ENCODE results near the gene BNC2.

Gene BNC2

DNA sequence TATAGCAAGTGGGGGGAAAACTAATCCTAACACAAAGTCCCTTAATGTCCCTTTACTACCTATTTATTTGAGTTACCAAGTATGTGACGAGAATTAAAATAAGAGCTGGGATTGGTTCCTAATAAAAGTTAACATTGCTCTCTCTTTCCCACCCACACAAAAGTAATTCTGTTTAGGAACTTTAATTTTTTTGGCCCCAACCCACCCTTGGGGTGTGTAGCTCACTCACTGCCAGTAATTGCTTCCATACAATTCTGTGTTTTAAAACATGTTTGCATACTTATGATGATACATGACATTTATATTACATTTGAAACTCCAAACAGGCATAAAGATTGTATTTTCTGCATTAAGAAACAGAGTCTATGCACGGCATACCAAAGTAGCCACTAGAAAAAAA is 106.5 kb downstream of the BNC2 start:
- DNase-seq (ENCODE audit: low read depth): no peak

DNA sequence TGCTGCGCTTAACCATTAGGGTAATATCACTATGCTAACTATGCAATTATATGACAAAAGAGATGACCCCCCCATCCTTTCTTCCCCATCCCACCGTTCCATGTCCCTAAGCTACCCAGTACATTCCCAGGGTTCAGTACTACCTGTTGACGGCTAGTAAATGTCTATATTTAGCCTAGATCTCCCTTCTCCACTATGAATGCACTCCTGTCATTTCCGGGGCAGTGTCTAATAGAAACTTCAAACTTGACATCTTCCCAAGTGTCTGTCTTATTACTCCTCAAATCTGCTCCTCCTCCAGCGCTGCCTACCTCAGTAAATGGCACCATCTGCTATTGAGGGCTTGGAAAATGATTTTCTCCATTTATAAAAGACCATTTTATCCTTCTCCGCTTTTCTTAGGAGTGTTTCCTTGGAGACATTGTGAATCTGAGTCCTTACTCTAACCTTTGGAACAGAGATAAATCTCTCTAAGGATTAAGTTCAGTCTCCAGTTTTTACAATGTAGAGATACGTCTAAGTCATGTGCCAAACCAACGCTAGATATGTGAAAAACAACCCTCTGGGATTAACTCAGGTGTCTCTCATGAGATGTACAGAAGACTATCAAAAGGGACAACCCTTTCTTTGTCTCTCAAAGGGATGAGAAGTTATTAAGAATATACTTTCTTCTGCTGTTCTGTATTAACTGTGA is 114.9 kb downstream of the BNC2 start:
- DNase-seq (ENCODE audit: low read depth): no peak

DNA sequence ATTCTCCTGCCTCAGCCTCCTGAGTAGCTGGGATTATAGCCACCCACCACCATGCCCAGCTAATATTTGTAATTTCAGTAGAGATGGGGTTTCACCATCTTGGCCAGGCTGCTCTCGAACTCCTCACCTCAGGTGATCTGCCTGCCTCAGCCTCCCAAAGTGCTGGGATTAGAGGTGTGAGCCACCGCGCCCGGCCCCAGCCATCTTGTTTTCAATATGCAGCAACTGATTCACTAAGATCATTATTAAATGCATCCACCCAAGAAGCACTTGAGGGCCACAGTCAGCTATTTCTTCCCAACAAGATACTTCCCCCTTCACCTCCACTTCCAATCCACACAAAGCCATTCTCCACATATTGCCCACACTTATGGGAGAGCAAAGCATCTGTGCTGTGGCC is 115.8 kb downstream of the BNC2 start:
- DNase-seq (ENCODE audit: low read depth): no peak

DNA sequence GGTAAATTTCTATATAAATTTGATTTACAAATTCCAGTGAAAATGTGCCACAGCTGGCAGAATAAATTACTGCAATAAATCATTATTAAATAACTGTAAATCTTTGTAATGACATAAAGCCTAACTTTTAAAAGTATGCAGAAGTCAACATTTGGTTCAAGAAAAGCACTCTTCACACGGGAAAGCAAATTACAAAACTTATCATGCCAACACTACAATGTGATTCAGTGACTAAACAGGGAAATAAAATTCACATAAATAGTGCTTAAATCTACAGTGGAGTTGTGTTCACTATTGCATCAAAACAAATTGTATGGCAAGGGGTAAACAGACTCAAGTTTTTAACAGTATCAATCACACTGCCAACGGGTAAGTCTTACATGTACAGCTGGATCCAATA is 117.2 kb downstream of the BNC2 start:
- DNase-seq (ENCODE audit: low read depth): no peak

DNA sequence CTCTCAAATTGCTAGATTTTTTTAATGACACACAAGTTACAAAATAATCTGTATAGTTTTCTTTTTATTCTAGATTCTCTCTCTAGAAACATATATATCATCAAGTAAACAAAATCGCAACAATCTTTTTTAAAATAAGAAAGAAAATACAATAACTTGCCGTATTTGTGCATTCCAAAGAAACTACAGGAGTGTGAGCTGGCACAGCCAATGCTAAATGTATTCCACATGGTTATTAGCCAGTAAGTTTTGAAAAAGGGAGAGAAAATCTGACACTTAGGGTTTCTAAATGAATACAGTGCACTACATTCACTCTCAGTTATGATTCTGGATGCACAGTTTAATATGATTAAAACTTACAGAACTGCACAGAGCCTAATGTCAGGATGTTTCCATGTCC is 117.9 kb downstream of the BNC2 start:
- DNase-seq (ENCODE audit: low read depth): no peak

DNA sequence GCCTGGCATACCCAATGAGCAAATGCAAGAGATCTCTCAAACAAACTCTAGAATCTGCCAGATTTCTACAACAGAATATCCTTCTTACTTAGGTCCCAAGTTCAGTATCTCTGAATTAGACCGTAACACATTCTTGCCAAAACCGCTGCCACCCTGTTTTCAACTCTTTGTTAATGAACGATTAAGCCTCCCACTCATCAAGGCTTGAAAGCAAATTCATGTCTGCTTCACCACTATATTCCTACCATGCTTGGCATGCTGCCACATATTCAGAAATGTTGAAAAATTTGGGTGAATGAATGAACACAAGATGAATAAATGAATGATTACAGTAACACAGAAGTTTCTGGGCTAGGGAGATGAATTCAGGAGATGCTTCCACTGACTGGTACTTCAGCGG is 119.9 kb downstream of the BNC2 start:
- DNase-seq (ENCODE audit: low read depth): no peak

DNA sequence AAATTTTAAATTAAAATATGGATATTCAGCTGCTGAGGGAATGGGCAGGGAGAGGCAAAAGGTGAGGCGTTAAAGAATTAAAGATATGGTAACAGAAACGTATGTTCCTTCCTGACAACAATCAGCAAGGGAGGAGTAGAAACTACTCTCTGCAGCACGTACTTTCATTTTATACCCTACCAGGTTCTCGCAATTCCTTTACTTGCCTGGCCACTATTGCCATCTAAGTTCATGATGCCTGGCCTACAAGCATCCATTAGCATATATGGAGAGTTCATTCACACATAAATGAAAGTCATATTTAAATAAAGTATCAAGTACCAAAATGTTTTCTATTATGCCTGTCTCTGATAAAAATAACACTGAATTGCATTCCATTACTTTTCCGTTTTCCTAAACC is 125.1 kb downstream of the BNC2 start:
- DNase-seq (ENCODE audit: low read depth): no peak

DNA sequence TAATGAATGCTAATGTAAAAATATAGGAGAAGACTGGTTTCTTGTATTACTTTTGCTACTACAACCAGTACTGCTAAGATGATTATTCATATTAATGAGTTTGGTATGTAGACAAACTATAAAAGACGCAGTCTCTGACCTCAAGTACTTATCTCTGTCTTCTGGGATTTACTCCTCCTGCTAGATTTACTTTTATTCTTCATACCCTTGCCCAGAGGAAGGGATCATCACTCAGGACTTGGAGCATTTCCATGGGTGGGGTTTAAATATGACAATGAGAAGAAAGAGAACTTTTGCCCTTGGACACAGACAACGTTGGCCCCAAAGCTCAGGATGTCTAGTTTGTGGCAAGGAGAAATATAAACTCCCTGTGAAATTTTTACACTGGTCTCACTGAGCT is 126.1 kb downstream of the BNC2 start:
- peak; percentile 43 for DNase-seq (ENCODE audit: low read depth)

DNA sequence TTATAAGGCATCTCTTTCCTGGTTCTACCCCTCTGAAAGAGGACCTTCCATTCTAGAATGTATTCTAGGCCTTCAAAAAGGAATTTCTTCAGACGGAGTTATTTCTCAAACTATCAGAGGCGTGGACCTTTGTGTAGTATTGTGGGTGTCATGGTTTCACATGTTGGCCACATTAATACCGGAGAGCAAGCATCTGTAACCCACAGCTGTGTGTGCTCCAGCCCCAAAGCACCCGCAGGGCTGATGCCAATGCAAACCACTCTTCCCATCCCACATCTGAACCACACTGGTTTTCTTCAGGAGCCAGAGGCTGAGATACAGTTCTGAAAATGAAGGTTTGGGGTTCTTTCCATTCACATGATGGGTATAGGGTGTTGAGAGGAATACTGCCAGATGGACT is 127.1 kb downstream of the BNC2 start:
- no peak for DNase-seq (ENCODE audit: low read depth)

DNA sequence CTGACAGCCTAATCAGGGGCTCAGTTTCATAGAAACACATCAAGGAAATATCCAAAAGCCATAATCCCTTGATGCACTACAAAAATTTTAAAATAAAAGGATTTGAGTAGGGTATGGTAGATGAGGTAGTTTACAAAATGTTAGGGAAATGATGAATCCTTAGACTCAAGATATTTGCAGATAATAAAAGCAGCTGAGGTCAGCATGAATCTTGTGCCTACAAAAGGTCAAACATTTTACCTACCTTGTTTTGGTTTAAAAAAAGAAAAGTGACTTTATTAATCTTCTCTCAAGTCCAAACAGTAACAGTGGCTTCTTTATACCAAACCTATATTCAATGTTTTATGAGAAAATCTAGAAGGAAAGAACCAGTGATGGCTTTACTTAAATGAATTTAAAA is 135.5 kb downstream of the BNC2 start:
- DNase-seq (ENCODE audit: low read depth): no peak

DNA sequence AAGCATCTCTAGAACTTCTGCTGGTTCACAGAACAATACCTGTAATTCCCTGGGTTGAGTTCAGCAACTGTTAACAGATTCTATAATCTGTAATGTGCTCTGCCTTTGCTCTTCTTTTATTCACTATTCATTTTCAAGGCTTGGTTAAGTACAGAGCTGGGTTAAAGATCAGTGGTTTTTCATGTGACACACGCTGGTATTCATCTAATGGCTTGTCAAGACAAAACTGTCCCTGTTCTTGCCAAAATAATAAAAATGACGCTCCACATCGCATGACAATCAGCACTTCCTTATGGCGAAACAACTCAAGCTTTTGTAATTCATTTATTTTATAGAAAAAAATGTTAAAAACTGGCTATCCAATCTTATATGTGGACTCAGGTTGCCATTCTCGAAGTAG is 137.9 kb downstream of the BNC2 start:
- no peak for DNase-seq (ENCODE audit: low read depth)

DNA sequence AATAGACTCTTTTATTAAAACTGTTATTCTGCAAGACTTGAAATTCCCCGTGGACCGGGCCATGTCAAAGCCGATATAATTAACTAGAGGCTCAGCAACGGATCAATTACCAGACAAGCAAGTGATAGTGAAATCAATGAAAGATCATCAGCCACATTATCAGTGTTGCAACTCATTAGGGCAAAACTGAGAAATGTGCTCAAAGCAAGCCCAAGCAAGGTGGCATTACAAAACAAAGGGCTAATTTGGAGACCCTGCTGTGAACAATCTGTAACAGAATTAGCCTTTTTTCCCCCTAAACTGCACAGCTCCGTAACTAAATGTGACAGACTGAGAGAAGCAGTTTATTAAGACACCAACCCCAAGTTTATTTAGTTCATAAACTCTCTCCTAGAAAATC is 140.3 kb downstream of the BNC2 start:
- DNase-seq (ENCODE audit: low read depth): no peak

DNA sequence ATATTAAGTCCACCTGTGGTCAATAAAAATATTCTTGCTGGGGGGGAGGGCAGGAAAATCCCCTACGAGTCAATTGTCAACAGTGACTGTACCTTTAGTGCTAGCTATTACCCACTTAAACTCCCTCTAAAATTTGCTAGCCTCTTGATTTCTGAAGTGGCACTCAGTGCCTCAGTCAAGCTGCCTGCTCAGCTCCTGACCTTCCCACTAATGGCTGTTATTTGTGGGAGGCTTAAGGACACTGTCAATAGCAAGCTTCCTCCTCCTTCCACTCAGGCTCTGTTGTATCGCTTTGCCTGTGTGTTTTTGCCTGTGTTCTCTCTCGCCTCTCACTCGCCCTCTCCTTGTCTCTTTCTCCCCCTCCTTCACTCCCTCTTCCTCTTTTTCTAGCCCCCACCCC is 140.8 kb downstream of the BNC2 start:
- no peak for DNase-seq (ENCODE audit: low read depth)

DNA sequence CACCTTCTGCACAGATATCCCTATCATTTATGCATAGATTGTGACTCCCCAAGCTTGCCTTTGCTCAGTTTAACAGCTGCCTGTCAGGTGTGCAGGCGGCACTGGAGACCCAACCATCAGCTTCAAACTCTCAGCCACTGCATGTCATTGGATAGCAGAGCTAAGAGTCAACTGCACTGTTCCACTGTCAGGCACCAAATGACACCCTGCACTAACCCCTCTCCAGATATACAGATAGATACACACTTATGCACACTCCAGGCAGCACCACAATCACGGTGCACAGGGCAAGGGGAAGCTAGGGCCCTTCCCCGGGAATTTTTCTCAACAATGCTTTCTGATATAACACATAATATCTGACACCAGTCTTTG is 142.3 kb downstream of the BNC2 start:
- DNase-seq (ENCODE audit: low read depth): no peak

DNA sequence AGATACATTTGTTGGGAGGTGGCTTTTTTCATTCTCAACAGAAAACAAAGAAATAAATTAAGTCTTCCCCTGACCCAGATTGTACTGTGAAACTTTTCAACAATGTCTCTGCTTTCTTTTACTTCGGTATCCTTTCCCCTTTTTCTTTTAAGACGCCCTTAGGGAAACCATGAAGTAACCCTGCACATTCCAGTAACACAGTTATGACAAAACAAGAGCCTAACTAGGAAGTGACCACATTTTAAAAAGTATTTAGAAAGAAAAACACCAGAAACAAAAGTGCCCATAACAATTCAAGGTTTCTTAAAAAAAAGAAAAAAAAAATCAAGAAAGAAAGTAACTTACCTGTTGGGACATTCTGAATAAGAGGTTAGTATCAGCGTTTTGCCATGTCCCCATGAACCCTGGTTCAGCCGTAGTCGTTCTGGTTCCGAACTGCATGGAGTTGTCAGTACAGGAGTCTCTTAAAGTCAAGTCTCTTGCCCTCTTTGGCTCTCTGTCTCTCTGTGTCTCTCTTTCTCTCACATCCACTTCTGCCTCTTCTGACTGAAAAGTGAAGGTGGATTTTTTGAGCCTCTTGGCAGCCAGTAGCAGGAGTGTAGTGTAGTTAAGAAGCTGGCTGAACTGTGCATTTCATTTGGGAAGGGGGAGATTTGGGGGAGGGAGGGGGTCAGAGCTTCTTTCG is 142.9 kb downstream of the BNC2 start:
- no peak for DNase-seq (ENCODE audit: low read depth)

DNA sequence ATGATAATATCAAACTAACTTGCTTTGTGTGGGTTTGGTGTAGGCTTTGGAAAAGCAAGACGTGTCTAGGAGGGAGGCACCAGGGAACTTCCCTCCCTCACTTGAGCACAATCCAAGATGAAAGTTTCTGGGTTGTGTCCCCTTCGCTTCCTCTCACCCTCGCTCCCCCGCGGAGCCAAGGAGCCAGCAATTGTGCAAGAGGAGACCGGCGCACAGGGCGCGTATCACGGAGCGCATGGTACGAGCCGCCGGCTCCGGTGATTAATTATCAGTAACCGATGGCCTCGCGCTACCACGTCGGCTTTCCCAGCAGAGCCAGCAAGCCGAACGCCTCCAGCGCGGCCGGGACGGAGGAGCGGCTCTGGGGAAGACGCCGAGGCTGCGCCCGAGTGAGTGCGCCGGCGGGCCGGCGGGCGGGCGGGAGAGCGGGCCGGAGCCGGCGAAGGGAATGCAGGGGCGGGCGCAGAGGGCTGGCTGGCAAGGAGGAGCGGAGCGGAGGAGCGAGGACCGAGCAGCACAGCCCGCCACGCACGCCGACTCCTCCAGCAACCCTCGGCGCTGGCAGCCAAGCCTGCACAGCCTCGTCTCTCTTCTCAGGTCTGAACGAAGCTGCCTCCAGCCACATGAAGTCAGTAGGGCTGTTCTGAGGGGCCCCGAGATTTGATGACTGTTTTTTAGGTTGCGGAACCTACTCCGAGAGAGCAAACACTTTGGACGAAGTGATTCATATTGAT is 143.6 kb downstream of the BNC2 start:
- peak; percentile 73 for DNase-seq (ENCODE audit: low read depth)

DNA sequence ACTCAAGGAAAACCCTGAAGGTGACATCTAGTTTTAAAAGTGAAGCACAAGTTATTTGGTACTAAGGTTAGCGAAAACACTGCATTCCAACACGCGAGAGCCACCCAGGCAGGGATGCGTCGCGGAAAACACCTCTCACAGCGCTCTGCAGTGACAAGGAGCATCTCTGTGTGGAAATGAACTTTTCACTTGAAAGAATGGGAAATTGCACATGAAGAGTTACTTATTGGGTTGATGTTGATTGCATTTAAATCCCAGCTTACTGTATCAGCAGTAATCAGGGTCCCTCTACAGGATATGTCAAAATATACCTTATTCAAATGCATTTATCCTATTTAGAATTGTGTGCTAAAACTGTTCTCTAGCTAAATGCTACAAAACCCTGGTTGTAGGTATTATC is 144.4 kb downstream of the BNC2 start:
- no peak for DNase-seq (ENCODE audit: low read depth)

DNA sequence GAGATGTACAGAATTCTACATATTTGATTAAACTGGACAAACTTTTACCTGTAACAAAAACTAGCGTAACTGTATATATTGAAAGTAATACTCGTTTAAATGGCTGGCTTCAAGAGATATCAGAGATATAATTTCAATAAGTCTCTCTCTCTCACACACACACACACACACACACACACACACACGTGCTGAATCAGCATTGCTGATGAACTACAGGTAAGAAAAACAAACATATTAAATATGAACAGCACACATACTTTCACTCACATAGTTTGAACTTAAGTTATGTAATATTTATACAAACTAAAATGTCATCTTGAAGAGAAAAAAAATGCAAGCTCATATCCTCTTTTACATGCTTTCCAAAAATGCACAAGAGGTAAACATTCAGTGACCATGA is 145.4 kb downstream of the BNC2 start:
- DNase-seq (ENCODE audit: low read depth): no peak

DNA sequence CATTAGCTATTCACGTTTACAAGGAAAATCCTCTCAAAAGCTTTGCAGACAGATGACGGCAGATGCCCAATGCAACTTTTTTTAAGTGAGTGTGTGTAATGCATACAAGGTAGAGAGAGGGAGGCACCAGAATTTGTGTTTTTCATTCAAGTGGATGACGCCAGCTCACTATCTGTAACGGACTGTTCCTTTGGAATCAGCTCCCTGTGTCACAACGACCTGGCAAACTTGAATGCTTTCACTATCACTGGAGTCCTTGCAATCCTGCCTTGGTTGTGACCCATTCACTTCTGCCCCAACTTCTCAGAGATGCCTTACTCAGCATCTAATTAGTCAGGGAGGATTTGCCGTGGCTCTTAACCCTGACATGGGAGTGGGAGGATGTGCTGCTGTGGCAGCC is 148.5 kb downstream of the BNC2 start:
- DNase-seq (ENCODE audit: low read depth): peak; percentile 67

DNA sequence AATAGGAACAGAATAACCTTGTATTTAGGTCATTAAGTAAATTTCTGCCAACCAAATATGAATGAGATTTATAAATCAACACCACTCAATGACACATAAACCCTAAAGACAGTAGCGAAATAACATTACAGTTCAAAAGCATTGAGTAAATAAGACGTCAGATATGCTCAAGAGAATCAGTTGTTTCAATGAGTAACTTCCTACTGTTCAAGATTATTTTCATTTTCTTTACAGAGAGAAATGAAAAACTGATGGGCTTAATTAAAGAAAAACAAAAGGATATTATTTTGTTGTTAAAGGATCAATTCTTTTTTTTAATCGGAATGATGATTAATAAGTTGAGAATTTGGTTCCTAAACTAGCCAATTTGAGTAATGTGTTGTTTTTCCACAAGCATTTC is 150.1 kb downstream of the BNC2 start:
- DNase-seq (ENCODE audit: low read depth): no peak

DNA sequence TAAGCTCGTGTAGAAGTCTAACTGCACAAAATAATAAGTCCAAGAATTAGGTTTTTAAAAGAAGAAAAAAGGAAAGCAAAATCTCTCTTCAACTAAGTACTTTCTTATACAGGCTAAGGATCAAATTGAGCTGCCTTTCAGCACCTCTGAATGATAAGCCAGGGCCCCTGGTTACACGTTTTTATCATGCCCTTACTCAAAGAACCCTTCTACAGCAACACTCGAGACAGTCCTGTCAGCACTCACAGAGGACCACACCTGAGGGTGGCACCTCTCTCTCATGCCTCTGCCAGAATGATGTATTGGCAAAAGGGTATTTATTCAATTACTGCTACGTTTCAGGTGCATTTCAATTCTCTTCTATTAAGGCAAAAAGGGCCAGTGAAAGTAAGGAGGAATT is 150.5 kb downstream of the BNC2 start:
- no peak for DNase-seq (ENCODE audit: low read depth)

DNA sequence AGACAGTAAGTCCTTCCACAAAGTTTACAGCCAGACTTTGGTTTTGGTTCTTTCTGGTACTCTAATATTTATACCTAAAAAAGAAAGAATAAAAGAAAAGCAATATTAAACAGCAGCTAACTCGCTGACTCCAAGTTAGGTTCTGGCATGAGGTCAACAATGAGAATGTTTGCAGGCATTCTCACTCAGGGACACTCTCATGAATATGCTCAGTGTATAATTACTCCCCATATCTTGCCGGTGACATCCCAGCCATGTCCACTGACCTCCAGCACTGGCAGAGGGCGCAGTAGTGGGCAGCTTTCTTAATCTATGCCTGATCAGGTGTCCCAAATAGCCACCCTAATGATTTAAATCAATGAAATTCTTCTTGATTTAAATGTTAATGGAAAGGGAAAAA is 151.5 kb downstream of the BNC2 start:
- no peak for DNase-seq (ENCODE audit: low read depth)

DNA sequence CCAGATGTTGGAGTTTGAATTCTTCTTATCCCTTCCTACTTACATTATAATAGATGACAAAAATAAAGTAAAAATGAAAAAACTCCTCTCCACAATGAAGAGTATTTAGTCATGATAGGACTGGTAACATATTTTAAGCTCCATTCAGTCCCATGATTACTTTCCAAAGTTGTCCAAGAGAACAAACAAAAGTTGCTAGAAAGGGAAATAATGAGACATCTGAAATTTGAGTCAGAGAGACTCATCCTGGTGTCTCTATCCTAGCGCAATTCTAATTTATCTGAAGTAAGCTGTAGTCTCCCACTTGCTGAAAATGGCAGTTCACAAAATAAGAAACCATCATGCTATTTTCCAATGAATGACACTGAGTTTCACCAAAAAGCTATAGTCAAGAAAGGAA is 152.2 kb downstream of the BNC2 start:
- no peak for DNase-seq (ENCODE audit: low read depth)

DNA sequence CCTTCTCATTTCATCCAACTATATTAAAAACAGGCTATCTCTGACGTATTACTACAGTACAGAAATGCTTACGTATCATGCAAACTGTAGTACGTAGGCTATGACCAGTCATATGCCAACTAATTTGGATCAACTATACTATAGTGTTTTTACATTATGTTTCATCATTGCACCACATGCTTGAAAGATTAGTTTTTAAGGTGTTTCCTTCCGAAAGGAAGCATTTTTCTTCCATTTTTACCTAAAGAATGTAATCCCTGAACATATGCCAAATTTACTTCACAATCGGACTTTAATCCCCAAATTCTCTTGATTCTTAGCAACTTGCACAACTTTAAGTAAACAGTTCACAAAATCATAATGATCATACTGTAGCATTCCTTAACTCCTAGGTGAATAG is 153.9 kb downstream of the BNC2 start:
- DNase-seq (ENCODE audit: low read depth): no peak
